ENCODE data around the gene CABP4.

DNA sequence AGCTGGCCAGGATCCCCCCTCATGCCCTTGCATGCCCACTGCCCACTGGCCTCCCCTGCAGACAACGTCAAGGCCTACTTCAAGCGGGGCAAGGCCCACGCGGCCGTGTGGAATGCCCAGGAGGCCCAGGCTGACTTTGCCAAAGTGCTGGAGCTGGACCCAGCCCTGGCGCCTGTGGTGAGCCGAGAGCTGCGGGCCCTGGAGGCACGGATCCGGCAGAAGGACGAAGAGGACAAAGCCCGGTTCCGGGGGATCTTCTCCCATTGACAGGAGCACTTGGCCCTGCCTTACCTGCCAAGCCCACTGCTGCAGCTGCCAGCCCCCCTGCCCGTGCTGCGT, 35.5 kb downstream of the CABP4 start:
- TF ChIP-seq FOXP4 (CRISPR knock-in tag; IDR thresholded peaks at IDR 0.05) (no peak), CTCF (IDR thresholded peaks at IDR 0.05) (no peak), ATF1 (CRISPR knock-in tag; IDR thresholded peaks at IDR 0.05) (no peak), NR2C2 (CRISPR knock-in tag; IDR thresholded peaks at IDR 0.05) (no peak), CREB1 (CRISPR knock-in tag; IDR thresholded peaks at IDR 0.05) (no peak), GABPB1 (CRISPR knock-in tag; IDR thresholded peaks at IDR 0.05) (no peak), SOX15 (CRISPR knock-in tag; IDR thresholded peaks at IDR 0.05) (no peak), ZNF423 (CRISPR knock-in tag; IDR thresholded peaks at IDR 0.05) (no peak), PRDM15 (CRISPR knock-in tag; IDR thresholded peaks at IDR 0.05) (no peak), ZBTB21 (CRISPR knock-in tag; IDR thresholded peaks at IDR 0.05; ENCODE audit: borderline replicate concordance) (no peak), ZNF317 (CRISPR knock-in tag; IDR thresholded peaks at IDR 0.05; ENCODE audit: borderline replicate concordance, low read depth) (no peak)
